ENCODE results near the gene PAGE3. TPM values are rescaled to one million over a fixed set of nuclear protein-coding genes. Genes with fewer than 3 reads are reported as not detected.

PAGE3 gene
- total and polyA plus RNA-seq, 2 of the 8 experiments (the other 6 are each of a cell fraction or from before 2014, with no cell fraction given): not detected

- no peak overlapping the region for H3K27ac ChIP-seq (ENCODE audit: low read depth, low read length)
- FAIRE-seq: no peak
Observed at GRCh38 chrX:55210931-55211677, 53.6 kb downstream of the PAGE3 start.

More at GRCh38 chrX:55210931-55211677, 53.6 kb downstream of the PAGE3 start:
- no peak overlapping the region for H3K23ac ChIP-seq (ENCODE audit: insufficient read length)
- peaks cover 3 to 16% of the 10 kb centered on the region in 2 experiments; a peak in 1 of 4 replicates for H3K9me3 ChIP-seq (ENCODE audit: insufficient read depth in 2 of 2, low read depth in 1 of 2, low read length in 1 of 2)
- H3K23me2 ChIP-seq (ENCODE audit: low read depth, low read length): no peaks in the 10 kb centered on the region
- TF ChIP-seq ASH2L (IDR thresholded peaks at IDR 0.05; ENCODE audit: low read length): no peak
- no peak for TF ChIP-seq ZNF274 (IDR thresholded peaks at IDR 0.05; ENCODE audit: borderline replicate concordance, extremely low read depth, low read length)
- TF ChIP-seq RNF2 (IDR thresholded peaks at IDR 0.05; ENCODE audit: borderline replicate concordance, low read depth, low read length, missing control alignments, poor library complexity, severe bottlenecking): no peak
- TF ChIP-seq SP2 (IDR thresholded peaks at IDR 0.05; ENCODE audit: low read length): no peak
- no peak for TF ChIP-seq TEAD4 (IDR thresholded peaks at IDR 0.05; ENCODE audit: low read depth, low read length)
- TF ChIP-seq JUN (IDR thresholded peaks at IDR 0.05; ENCODE audit: low read depth, low read length): no peak
- no peak for TF ChIP-seq GABPA (IDR thresholded peaks at IDR 0.05; ENCODE audit: borderline replicate concordance, insufficient read depth, low read length)
- TF ChIP-seq SIX5 (IDR thresholded peaks at IDR 0.05; ENCODE audit: low read depth, low read length): no peak
- no peak for TF ChIP-seq SP1 (IDR thresholded peaks at IDR 0.05; ENCODE audit: low read depth, low read length)
- TF ChIP-seq RBBP5 (IDR thresholded peaks at IDR 0.05; ENCODE audit: borderline replicate concordance, low read depth, low read length): no peak
- no peak overlapping the region for H2BK20ac ChIP-seq (ENCODE audit: low read length)
- H2BK12ac ChIP-seq (ENCODE audit: low read depth, low read length): no peak overlapping the region
- H3K18ac ChIP-seq (ENCODE audit: extremely low read depth, low read length): no peak overlapping the region
- H3K27me3 ChIP-seq (replicated peaks in 1 of 4; ENCODE audit: control insufficient read depth in 3 of 4, extremely low read depth in 1 of 4, insufficient read depth in 3 of 4, low read length in 3 of 4): no peaks in the 10 kb centered on the region
- no peak overlapping the region for H3K4me3 ChIP-seq (ENCODE audit: extremely low read depth in 1 of 4, insufficient read depth in 2 of 4, low read depth in 3 of 4, low read length in 4 of 4)
- H3K4me2 ChIP-seq (ENCODE audit: insufficient read depth in 1 of 2, low read depth in 2 of 2, low read length in 2 of 2): no peak overlapping the region
- WGBS, 2 experiments (ENCODE audit: extremely low coverage in 1 of 2, insufficient coverage in 1 of 2, insufficient read length in 1 of 2, insufficient replicate concordance in 2 of 2, low coverage in 1 of 2, low lambda C conversion rate in 2 of 2, missing lambda C conversion rate in 1 of 2): 81% methylated on average over 13 of the region's 13 CpGs; no CpG with 5 or more reads in 1 of the 2 experiments
- no peak overlapping the region for H4K91ac ChIP-seq (replicated peaks; ENCODE audit: insufficient read length, low read length)
- ChIA-PET CTCF (ENCODE audit: partially characterized antibody) (no interaction called here), POLR2A (ENCODE audit: partially characterized antibody) (no interaction called here)
- no peaks in the 10 kb centered on the region for H3K79me2 ChIP-seq (ENCODE audit: control insufficient read depth in 1 of 2, insufficient read depth in 2 of 2, low read length in 2 of 2)
- H2BK5ac ChIP-seq (ENCODE audit: low read depth, low read length): no peak overlapping the region
- H3K56ac ChIP-seq (replicated peaks; ENCODE audit: insufficient read length, low read depth, low read length): no peak overlapping the region
- H4K20me1 ChIP-seq (replicated peaks in 1 of 2; ENCODE audit: control insufficient read depth in 1 of 2, insufficient read depth in 2 of 2, low read length in 2 of 2): no peaks in the 10 kb centered on the region
- H2BK15ac ChIP-seq (ENCODE audit: low read length): no peak overlapping the region
- H3K79me1 ChIP-seq (ENCODE audit: low read depth, low read length): no peaks in the 10 kb centered on the region
- no peak overlapping the region for H4K8ac ChIP-seq (ENCODE audit: extremely low read depth, insufficient read depth, low read length)
- H4K5ac ChIP-seq (ENCODE audit: insufficient read length, low read depth, low read length): no peak overlapping the region
- H2BK120ac ChIP-seq (replicated peaks; ENCODE audit: low read depth, low read length): no peak overlapping the region
- H3K9ac ChIP-seq (replicated peaks in 1 of 4; ENCODE audit: extremely low read depth in 1 of 4, low read depth in 3 of 4, low read length in 3 of 4): no peak overlapping the region
- H3K4me1 ChIP-seq (replicated peaks in 1 of 4; ENCODE audit: control insufficient read depth in 3 of 4, insufficient read depth in 4 of 4, low read length in 3 of 4): no peaks in the 10 kb centered on the region
- H3K4ac ChIP-seq (replicated peaks; ENCODE audit: insufficient read length, low read depth, low read length): no peak overlapping the region
- no peak overlapping the region for H2AFZ ChIP-seq (ENCODE audit: low read length)
- no peak overlapping the region for H2AK5ac ChIP-seq (ENCODE audit: low read depth, low read length)
- H3K36me3 ChIP-seq (ENCODE audit: control insufficient read depth in 2 of 4, insufficient read depth in 4 of 4, low read length in 3 of 4): no peaks in the 10 kb centered on the region
- H3K14ac ChIP-seq (ENCODE audit: insufficient read length): no peak overlapping the region
- no peak for DNase-seq (ENCODE audit: low read depth in 1 of 2, low spot score in 2 of 2)
